Upper lobe of right lung (tissue), 1 donor: ENCODE measurements around the gene SMTN. TPM values are rescaled to one million over a fixed set of nuclear protein-coding genes. Genes with fewer than 3 reads are reported as not detected.
A peak's percentile ranks its signal among the peaks of the same experiment; 100 is the strongest.

Experiments used
- ATAC-seq: fragments of 200-7000 bp; cut with Tn5 transposase; one replicate; pipeline ENCODE4 v1.9.1; 2020; ENCODE audit warnings: mild to moderate bottlenecking, moderate library complexity
- DNase-seq: peaks from one replicate; pipeline ENCODE4 v3.0.0-alpha.2; 2020
- H3K27ac ChIP-seq: fragments of 200-600 bp; one replicate; pipeline ENCODE4 v1.8.0; 2022
- H3K27me3 ChIP-seq: fragments of 200-600 bp; one replicate; pipeline ENCODE4 v1.8.0; 2022; ENCODE audit warnings: mild to moderate bottlenecking
- H3K36me3 ChIP-seq: fragments of 200-600 bp; one replicate; pipeline ENCODE4 v1.8.0; 2022
- H3K4me1 ChIP-seq: fragments of 200-600 bp; one replicate; pipeline ENCODE4 v1.8.0; 2022
- H3K4me3 ChIP-seq: fragments of 200-600 bp; one replicate; pipeline ENCODE4 v1.8.0; 2022; ENCODE audit warnings: mild to moderate bottlenecking
- H3K9me3 ChIP-seq: fragments of 200-600 bp; one replicate; pipeline ENCODE4 v1.8.0; 2022
- intact Hi-C: fragments of 100-400 bp; cut with DNase I; formaldehyde crosslinking; loops from one replicate; pipeline ENCODE4 v1.11.0; 2022
- total RNA-seq: library from RNA; stranded (reverse); fragmentation: NEBNext Ultra II Directional; extraction: Animal tissue kit (Norgen Biotek cat#: 25700); gene quantifications from one replicate; pipeline ENCODE4 v1.2.1, GENCODE V29; 2021
- TF ChIP-seq, protein P1 (sequence below): fragments of 200-600 bp; IDR thresholded peaks from one replicate; pipeline ENCODE4 v1.8.0; 2022; ENCODE audit warnings: antibody characterized with exemption
- donor health status: DM: no; HTN: yes; CAD: no; lungs with severe emphysema.

SMTN gene
- total RNA-seq, 1 donor from 2014 or later = 71.6 TPM

DNA sequence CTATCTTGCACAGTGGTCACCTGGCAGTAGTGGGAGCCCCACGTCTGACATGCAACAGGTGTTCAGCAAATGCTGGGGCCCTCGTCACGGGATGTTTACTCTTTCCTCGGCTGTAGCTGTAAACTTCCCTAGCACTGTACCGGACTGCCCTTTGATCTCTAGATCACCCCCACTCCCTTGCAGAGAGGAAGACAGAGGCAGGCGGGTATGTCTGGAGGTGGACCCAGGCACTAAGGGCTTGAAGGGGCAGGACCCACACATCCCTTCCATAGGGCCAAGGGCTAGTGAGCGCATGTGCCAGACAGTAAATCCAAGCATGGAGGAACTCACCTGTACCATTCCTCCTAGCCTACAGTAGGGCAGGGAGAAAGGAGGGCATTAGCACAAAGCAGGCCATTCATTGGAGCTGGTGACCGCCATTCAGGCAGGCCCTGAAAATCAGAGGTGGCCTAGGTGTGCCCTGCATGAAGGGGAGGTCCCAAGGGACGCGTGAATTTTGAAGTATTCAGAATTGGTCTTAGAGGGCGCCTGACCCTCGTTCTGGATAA lies 1.9 kb upstream of the SMTN start:
- intact Hi-C loops = no loop called here
- H3K4me3 ChIP-seq = no peak overlapping the region
- no peak overlapping the region for H3K27ac ChIP-seq
- H3K9me3 ChIP-seq = no peaks in the 10 kb centered on the region
- peaks cover 25% of the 10 kb centered on the region for H3K4me1 ChIP-seq
- TF ChIP-seq, protein P1, sequence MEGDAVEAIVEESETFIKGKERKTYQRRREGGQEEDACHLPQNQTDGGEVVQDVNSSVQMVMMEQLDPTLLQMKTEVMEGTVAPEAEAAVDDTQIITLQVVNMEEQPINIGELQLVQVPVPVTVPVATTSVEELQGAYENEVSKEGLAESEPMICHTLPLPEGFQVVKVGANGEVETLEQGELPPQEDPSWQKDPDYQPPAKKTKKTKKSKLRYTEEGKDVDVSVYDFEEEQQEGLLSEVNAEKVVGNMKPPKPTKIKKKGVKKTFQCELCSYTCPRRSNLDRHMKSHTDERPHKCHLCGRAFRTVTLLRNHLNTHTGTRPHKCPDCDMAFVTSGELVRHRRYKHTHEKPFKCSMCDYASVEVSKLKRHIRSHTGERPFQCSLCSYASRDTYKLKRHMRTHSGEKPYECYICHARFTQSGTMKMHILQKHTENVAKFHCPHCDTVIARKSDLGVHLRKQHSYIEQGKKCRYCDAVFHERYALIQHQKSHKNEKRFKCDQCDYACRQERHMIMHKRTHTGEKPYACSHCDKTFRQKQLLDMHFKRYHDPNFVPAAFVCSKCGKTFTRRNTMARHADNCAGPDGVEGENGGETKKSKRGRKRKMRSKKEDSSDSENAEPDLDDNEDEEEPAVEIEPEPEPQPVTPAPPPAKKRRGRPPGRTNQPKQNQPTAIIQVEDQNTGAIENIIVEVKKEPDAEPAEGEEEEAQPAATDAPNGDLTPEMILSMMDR = no peak
- DNase-seq (no peak), ATAC-seq (no peak)
- H3K27me3 ChIP-seq = no peaks in the 10 kb centered on the region
- H3K36me3 ChIP-seq = no peaks in the 10 kb centered on the region

DNA sequence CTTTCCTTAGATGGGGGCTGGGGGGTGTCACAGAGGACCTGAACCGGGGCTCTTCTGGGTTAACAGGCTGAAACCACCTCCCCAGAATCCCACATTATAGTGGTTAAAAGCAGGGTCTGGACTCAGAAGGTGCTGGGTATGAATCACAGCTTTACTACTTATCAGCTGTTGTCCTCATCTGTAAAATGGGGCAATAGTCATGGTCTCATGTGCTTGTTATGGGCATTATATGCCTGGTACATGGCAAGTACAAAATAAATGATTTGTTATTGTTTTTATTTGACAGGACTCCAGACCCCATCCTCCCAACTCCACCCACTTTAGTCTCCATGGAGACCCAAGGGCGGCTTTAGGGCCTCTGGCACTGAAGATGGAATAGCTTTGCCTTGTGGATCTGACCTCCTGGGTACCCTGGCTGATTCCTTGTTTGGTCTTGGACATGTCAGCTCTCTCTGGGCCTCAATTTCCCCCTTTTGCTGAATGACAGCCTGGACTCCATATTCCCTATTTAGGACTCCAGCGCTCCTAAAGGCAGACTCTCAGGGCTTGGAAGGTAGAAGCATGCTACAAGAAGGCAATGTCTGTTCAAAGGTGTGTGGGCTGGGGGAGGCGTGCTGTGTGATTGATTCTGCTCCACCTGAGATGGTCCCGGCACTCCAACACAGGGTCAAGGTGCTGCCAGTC lies 812 bp upstream of the SMTN start:
- Histone ChIP-seq H3K4me1 (peaks cover 29% of the 10 kb centered on the region), H3K27me3 (no peaks in the 10 kb centered on the region), H3K4me3 (peak overlapping the region; percentile 91), H3K27ac (peak overlapping the region; percentile 84), H3K9me3 (no peaks in the 10 kb centered on the region), H3K36me3 (no peaks in the 10 kb centered on the region)
- ATAC-seq (no peak), DNase-seq (no peak)
- TF ChIP-seq, protein P1 = no peak
- intact Hi-C loops = loop anchor here (5.0 kb wide), 2 partner anchors 113 to 133 kb away; partner anchors contain the start of genes MORC2 and TUG1

DNA sequence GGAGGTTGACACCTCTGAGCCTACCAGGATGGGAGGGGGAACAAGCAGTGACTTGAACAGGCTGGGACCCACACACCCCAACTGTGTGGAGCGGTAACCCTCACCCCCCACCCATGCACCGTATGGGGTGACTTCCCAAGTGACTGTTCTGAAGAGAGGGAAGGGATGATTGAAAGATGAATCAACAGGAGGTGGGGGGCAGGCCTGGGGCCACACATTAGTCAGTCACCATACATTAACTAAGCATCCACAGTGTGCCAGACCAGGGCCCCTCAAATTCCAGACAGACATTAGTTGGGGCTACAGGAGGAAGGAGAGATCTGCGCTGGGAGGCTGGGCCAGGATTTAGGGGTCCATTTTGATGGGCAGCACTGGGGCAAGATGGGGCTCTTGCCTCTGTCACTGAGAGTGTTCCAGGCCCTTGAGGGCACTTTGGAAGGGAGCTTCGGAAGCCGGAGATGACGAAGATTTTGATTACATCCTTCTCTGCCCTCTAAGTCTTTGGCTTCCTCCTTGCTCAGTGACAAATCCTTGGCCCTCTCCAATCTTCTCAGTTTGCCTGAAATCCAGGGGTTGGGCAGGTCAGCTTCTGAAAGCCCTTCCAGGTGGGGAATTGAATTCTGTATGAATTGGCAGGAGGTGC lies 966 bp downstream of the SMTN start:
- H3K27ac ChIP-seq = peak overlapping the region; percentile 84
- H3K36me3 ChIP-seq = no peaks in the 10 kb centered on the region
- ATAC-seq (no peak), DNase-seq (no peak)
- H3K4me1 ChIP-seq = peaks cover 44% of the 10 kb centered on the region
- H3K9me3 ChIP-seq = no peaks in the 10 kb centered on the region
- peak overlapping the region; percentile 91 for H3K4me3 ChIP-seq
- intact Hi-C loops = loop anchor here (5.0 kb wide), 2 partner anchors 115 to 135 kb away; partner anchors contain the start of genes MORC2 and TUG1
- TF ChIP-seq, protein P1 = no peak
- H3K27me3 ChIP-seq = no peaks in the 10 kb centered on the region

DNA sequence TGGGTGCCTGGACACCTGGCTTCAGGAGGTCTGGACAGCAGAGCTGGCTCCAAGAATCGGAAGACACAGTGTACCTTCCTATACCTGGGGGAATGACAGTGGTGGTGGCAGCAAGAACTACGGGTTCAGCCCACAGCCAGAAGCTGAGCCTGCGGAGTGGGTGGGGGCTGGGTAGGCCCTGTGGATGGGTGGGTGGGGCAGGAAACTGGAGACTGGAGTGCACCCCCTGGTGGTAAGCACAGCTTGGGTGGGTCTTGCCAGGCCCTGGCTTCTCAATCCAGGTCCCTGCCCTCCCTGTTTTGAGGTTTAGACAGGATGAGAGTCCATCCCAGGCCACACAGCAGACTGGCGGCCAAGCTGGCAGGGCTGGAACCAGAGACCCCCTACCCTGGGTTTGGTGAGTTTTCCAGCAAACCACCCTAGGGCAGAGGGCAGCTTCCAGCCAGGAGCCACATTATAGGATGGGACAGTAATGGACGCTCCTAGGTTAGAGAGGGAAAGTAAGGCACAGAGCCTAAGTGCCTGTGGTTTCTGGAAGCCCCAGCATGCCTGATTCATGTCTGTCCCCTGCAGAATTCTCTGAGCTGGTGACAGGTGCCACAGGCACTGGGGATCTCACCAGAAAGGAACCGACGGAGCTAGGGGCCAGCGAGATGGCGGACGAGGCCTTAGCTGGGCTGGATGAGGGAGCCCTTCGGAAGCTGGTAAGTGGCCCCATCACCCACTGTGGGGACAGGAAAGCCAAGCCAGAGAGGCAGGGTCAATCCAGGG lies 1.7 kb downstream of the SMTN start:
- TF ChIP-seq, protein P1 = peak; percentile 54
- DNase-seq = no peak
- Histone ChIP-seq H3K4me1 (peaks cover 44% of the 10 kb centered on the region), H3K4me3 (peak overlapping the region; percentile 91), H3K27me3 (no peaks in the 10 kb centered on the region), H3K27ac (peak overlapping the region; percentile 84), H3K36me3 (peaks cover 2% of the 10 kb centered on the region), H3K9me3 (no peaks in the 10 kb centered on the region)
- ATAC-seq = peak; percentile 3
- intact Hi-C loops = loop anchor here (5.0 kb wide), 2 partner anchors 115 to 135 kb away; partner anchors contain the start of genes MORC2 and TUG1

DNA sequence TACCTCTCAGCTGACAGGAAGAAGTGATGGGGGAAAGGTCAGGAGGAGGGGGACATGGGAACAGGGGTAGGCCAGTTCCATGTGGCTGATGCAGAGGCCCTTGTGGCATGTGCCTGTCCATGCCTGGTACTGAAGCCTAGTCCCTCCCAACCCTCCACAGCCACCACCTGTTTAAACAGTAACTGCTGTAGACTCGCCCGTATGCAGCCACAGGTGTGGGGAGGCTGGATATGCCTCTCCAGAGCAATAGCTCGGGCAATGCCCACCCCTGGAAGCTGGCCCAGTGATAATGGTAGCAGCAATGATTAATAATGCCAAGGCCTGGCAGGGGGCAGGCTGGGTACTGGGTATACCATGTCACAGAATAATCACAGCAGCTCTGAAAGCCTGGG lies 2.3 kb downstream of the SMTN start:
- H3K9me3 ChIP-seq = no peaks in the 10 kb centered on the region
- H3K27me3 ChIP-seq = no peaks in the 10 kb centered on the region
- DNase-seq (no peak), ATAC-seq (no peak)
- H3K27ac ChIP-seq = peak overlapping the region; percentile 84
- H3K4me1 ChIP-seq = peaks cover 44% of the 10 kb centered on the region
- peaks cover 8% of the 10 kb centered on the region for H3K36me3 ChIP-seq
- peak overlapping the region; percentile 91 for H3K4me3 ChIP-seq
- TF ChIP-seq, protein P1 = no peak
- intact Hi-C loops = loop anchor here (5.0 kb wide), 2 partner anchors 116 to 136 kb away; partner anchors contain the start of genes MORC2 and TUG1
